HCT116 (cell line): ENCODE data around the gene CLEC4M. TPM values are rescaled to one million over a fixed set of nuclear protein-coding genes. Genes with fewer than 3 reads are reported as not detected.
"Not testable (repeated sequence)": the region's sequence is repeated elsewhere in the genome, so short reads cannot be mapped to it uniquely, and the experiment has no call there.

Source experiments
- ATAC-seq: fragments of 200-7000 bp; cut with Tn5 transposase; 2 replicates; pipeline ENCODE4 v1.9.1; 2020; ENCODE audit warnings: mild to moderate bottlenecking, moderate library complexity
- BruUV-seq: library from RNA; stranded (reverse); fragments of 400-500 nt; replicated peaks from 2 replicates; lab custom pipeline; 2021; lab: Mats Ljungman, UMichigan
- CTCF ChIA-PET: fragments of 300-600 bp; sonication (Branson Sonifier 250); formaldehyde crosslinking; loops from one replicate; lab custom pipeline; 2021; ENCODE audit warnings: antibody characterized with exemption; lab: Charles Lee
- POLR2A ChIA-PET: fragments of 300-600, 350-600 bp; sonication (Branson Sonifier 250); formaldehyde crosslinking; loops from one replicate; lab custom pipeline; 2021; ENCODE audit warnings: antibody characterized with exemption; lab: Charles Lee
- RAD21 ChIA-PET, 2 experiments: fragments of 300-600 bp; sonication (Branson Sonifier 250); formaldehyde crosslinking; loops; one replicate each; lab custom pipeline; 2023; ENCODE audit warnings: low total read pairs in 2 of 2; ENCODE audit not compliant: uncharacterized antibody in 2 of 2, unreplicated experiment in 2 of 2, low non-redundant PET in 1 of 2; lab: Charles Lee
- DNase-seq: peaks from one replicate; pipeline ENCODE4 v3.0.0-alpha.2; 2010; ENCODE audit warnings: low read depth, low spot score
- H2AFZ ChIP-seq: fragments of 200-600 bp; shearing (Covaris generic), sonication (generic); 2 replicates; pipeline ENCODE4 v1.6.1; 2017; ENCODE audit warnings: low read depth, mixed run types, mixed read lengths, antibody characterized with exemption, low read length; ENCODE audit not compliant: poor library complexity, severe bottlenecking
- H3K27ac ChIP-seq: 2 replicates; pipeline ENCODE4 v1.5.1; 2012; ENCODE audit warnings: low read depth, low read length
- H3K27me3 ChIP-seq: fragments of 200-600 bp; sonication (generic); 2 replicates; pipeline ENCODE4 v1.6.1; 2016; ENCODE audit warnings: mixed run types, low read length, mixed read lengths; ENCODE audit not compliant: insufficient read depth
- H3K36me3 ChIP-seq, 2 experiments: fragments of 200-500 bp in 1 of 2; fragments of 200-600 bp in 1 of 2; sonication (Bioruptor generic) in 1 of 2; sonication (generic) in 1 of 2; 2 replicates each; pipeline versions ENCODE4 v1.5.1 to v1.6.1; 2014 to 2016; ENCODE audit warnings: low read length in 2 of 2, inconsistent platforms in 1 of 2, mixed read lengths in 1 of 2, mixed run types in 1 of 2; ENCODE audit not compliant: insufficient read depth in 2 of 2, control insufficient read depth in 1 of 2
- H3K4me1 ChIP-seq, 2 experiments: fragments of 200-600 bp in 1 of 2; sonication (generic) in 1 of 2; 2 replicates each; pipeline versions ENCODE4 v1.5.1 to v1.6.1; 2012 to 2017; ENCODE audit warnings: low read length in 2 of 2, inconsistent platforms in 1 of 2, mild to moderate bottlenecking in 1 of 2, mixed read lengths in 1 of 2, mixed run types in 1 of 2, moderate library complexity in 1 of 2; ENCODE audit not compliant: insufficient read depth in 2 of 2, control insufficient read depth in 1 of 2
- H3K4me2 ChIP-seq: fragments of 200-600 bp; sonication (generic); 2 replicates; pipeline ENCODE4 v1.6.1; 2017; ENCODE audit warnings: mixed run types, low read length, mixed read lengths
- H3K4me3 ChIP-seq, 2 experiments: fragments of 200-600 bp in 1 of 2; sonication (generic) in 1 of 2; replicated peaks in 1 of 2; 2 replicates each; pipeline ENCODE4 v1.5.1; 2011 to 2016; ENCODE audit warnings: low read length in 2 of 2, control low read depth in 1 of 2, low read depth in 1 of 2, mild to moderate bottlenecking in 1 of 2, mixed read lengths in 1 of 2, mixed run types in 1 of 2
- H3K79me2 ChIP-seq: fragments of 200-600 bp; sonication (generic); 2 replicates; pipeline ENCODE4 v1.6.1; 2017; ENCODE audit warnings: mild to moderate bottlenecking, mixed run types, low read length, moderate library complexity, mixed read lengths; ENCODE audit not compliant: insufficient read depth
- H3K9ac ChIP-seq: fragments of 200-600 bp; sonication (generic); 2 replicates; pipeline ENCODE4 v1.6.1; 2016; ENCODE audit warnings: low read length, mixed read lengths
- H3K9me2 ChIP-seq: fragments of 200-600 bp; sonication (generic), shearing (Covaris generic); 2 replicates; pipeline ENCODE4 v1.6.1; 2017; ENCODE audit warnings: mixed run types, mild to moderate bottlenecking, moderate library complexity; ENCODE audit not compliant: insufficient read depth
- H3K9me3 ChIP-seq, 2 experiments: fragments of 200-500 bp in 1 of 2; fragments of 200-600 bp in 1 of 2; sonication (Bioruptor generic) in 1 of 2; sonication (generic) in 1 of 2; 2 replicates each; pipeline ENCODE4 v1.6.1; 2014 to 2017; ENCODE audit warnings: low read length in 2 of 2, mixed read lengths in 2 of 2, inconsistent platforms in 1 of 2, low read depth in 1 of 2, mild to moderate bottlenecking in 1 of 2, mixed run types in 1 of 2, moderate library complexity in 1 of 2; ENCODE audit not compliant: control insufficient read depth in 1 of 2, insufficient read depth in 1 of 2
- H4K20me1 ChIP-seq: fragments of 200-600 bp; sonication (generic), shearing (Covaris generic); 2 replicates; pipeline ENCODE4 v1.6.1; 2017; ENCODE audit warnings: mixed run types, mild to moderate bottlenecking, moderate library complexity; ENCODE audit not compliant: insufficient read depth
- CBX3 ChIP-seq: IDR thresholded peaks from 2 replicates; pipeline ENCODE4 v1.6.1; 2012; ENCODE audit warnings: low read depth
- POLR2AphosphoS5 ChIP-seq: IDR thresholded peaks from 2 replicates; pipeline ENCODE4 v1.6.1; 2011; ENCODE audit warnings: mild to moderate bottlenecking, low read depth, low read length, moderate library complexity
- intact Hi-C: fragments of 100-400 bp; cut with micrococcal nuclease; formaldehyde crosslinking; loops from 2 replicates; pipeline ENCODE4 v1.10.0; 2022
- total RNA-seq: library from RNA; stranded (reverse); gene quantifications from one replicate; pipeline ENCODE4 v1.2.1, GENCODE V29; 2021; ENCODE audit not compliant: unreplicated experiment

The CLEC4M gene
- total RNA-seq, 1 experiment from 2014 or later: not detected

GRCh38 chr19:7792701-7793100 is 29.7 kb downstream of the CLEC4M start:
- H3K4me1 ChIP-seq, H3K79me2 ChIP-seq, H3K9me3 ChIP-seq, BruUV-seq, H3K9ac ChIP-seq, H3K4me2 ChIP-seq, H3K27me3 ChIP-seq, H3K4me3 ChIP-seq, intact Hi-C loops, H3K27ac ChIP-seq, ATAC-seq, H2AFZ ChIP-seq, H3K36me3 ChIP-seq, DNase-seq, POLR2A ChIA-PET, RAD21 ChIA-PET, CTCF ChIA-PET, H3K9me2 ChIP-seq, H4K20me1 ChIP-seq: not testable (repeated sequence)

- Histone ChIP-seq H3K9me3 (no peaks in the 10 kb centered on the region), H3K4me2 (no peak overlapping the region), H3K79me2 (no peaks in the 10 kb centered on the region), H3K4me3 (no peak overlapping the region), H2AFZ (no peak overlapping the region), H3K9me2 (no peaks in the 10 kb centered on the region), H3K27me3 (no peaks in the 10 kb centered on the region)
- intact Hi-C loops: no loop called here
- RAD21 ChIA-PET: no interaction called here
- TF ChIP-seq CBX3 (peak; percentile 57; the same call in 1 of the 2 replicates), POLR2AphosphoS5 (no peak)
- TF ChIP-seq, all 23 proteins: peak for 1
- no peak overlapping the region for H3K27ac ChIP-seq
- BruUV-seq: no TSS peak
- peaks cover 2 to 3% of the 10 kb centered on the region in 2 experiments; a peak in 3 of 4 replicates for H3K4me1 ChIP-seq
- no peaks in the 10 kb centered on the region for H3K36me3 ChIP-seq
- ATAC-seq: no peak
- DNase-seq: no peak
- H3K9ac ChIP-seq: no peak overlapping the region
- ChIA-PET POLR2A (no interaction called here), CTCF (no interaction called here)
- no peaks in the 10 kb centered on the region for H4K20me1 ChIP-seq
Measured at GRCh38 chr19:7793493-7793892, 30.4 kb downstream of the CLEC4M start.
